H1 (cell line): ENCODE data around the gene SIK3. TPM values are rescaled to one million over a fixed set of nuclear protein-coding genes. Genes with fewer than 3 reads are reported as not detected.

Source experiments
- CTCF ChIA-PET: fragments of 300-600 bp; sonication (Branson Sonifier 250); formaldehyde crosslinking; loops from one replicate; lab custom pipeline; 2021; ENCODE audit not compliant: partially characterized antibody; lab: Charles Lee
- POLR2A ChIA-PET: fragments of 300-600 bp; sonication (Branson Sonifier 250); formaldehyde crosslinking; loops from one replicate; lab custom pipeline; 2021; ENCODE audit warnings: inconsistent platforms; ENCODE audit not compliant: partially characterized antibody; lab: Charles Lee
- DNase-seq, 2 experiments: peaks; one replicate each; pipeline versions ENCODE4 v3.0.0 to v3.0.0-alpha.2; 2010 to 2022; ENCODE audit warnings: low spot score in 2 of 2, low read depth in 1 of 2, mixed read lengths in 1 of 2
- FAIRE-seq: peaks from 2 replicates; lab custom pipeline; 2011; peaks lifted over from hg19 to GRCh38; lab: Jason Lieb, UNC
- H2AFZ ChIP-seq: 2 replicates; pipeline ENCODE4 v1.8.1; 2012; ENCODE audit warnings: low read length, inconsistent platforms
- H2AK5ac ChIP-seq: 2 replicates; pipeline ENCODE4 v1.6.1; 2013; ENCODE audit warnings: low read depth, low read length
- H2BK120ac ChIP-seq: replicated peaks from 2 replicates; pipeline ENCODE3; 2013; ENCODE audit warnings: low read depth, low read length, inconsistent platforms
- H2BK12ac ChIP-seq: 2 replicates; pipeline ENCODE4 v1.6.1; 2013; ENCODE audit warnings: low read depth, low read length
- H2BK15ac ChIP-seq: 2 replicates; pipeline ENCODE4 v1.6.1; 2013; ENCODE audit warnings: low read length
- H2BK20ac ChIP-seq: 2 replicates; pipeline ENCODE4 v1.6.1; 2013; ENCODE audit warnings: low read length
- H2BK5ac ChIP-seq: 2 replicates; pipeline ENCODE4 v1.6.1; 2013; ENCODE audit warnings: low read depth, low read length
- H3K14ac ChIP-seq: 2 replicates; pipeline ENCODE4 v1.6.1; 2013; ENCODE audit warnings: inconsistent platforms; ENCODE audit not compliant: insufficient read length
- H3K18ac ChIP-seq: 2 replicates; pipeline ENCODE4 v1.6.1; 2013; ENCODE audit warnings: low read length; ENCODE audit errors: extremely low read depth
- H3K23ac ChIP-seq: 2 replicates; pipeline ENCODE4 v1.6.1; 2013; ENCODE audit warnings: inconsistent platforms; ENCODE audit not compliant: insufficient read length
- H3K23me2 ChIP-seq: 2 replicates; pipeline ENCODE4 v1.6.1; 2013; ENCODE audit warnings: low read depth, low read length
- H3K27ac ChIP-seq: 2 replicates; pipeline ENCODE4 v1.6.1; 2011; ENCODE audit warnings: low read depth, low read length, inconsistent platforms
- H3K27me3 ChIP-seq, 4 experiments: replicated peaks in 1 of 4; 1 replicate in 1 of 4; 2 replicates in 3 of 4; pipeline versions ENCODE4 v1.6.1 to v1.8.1; 2011 to 2013; ENCODE audit warnings: low read length in 3 of 4, mild to moderate bottlenecking in 3 of 4, inconsistent platforms in 2 of 4, mixed read lengths in 2 of 4, moderate library complexity in 1 of 4; ENCODE audit not compliant: control insufficient read depth in 3 of 4, insufficient read depth in 3 of 4; ENCODE audit errors: extremely low read depth in 1 of 4
- H3K36me3 ChIP-seq, 4 experiments: 2 replicates each; pipeline versions ENCODE4 v1.6.1 to v1.8.1; 2011 to 2013; ENCODE audit warnings: mild to moderate bottlenecking in 4 of 4, low read length in 3 of 4, moderate library complexity in 2 of 4, control low read depth in 1 of 4, inconsistent platforms in 1 of 4; ENCODE audit not compliant: insufficient read depth in 4 of 4, control insufficient read depth in 2 of 4
- H3K4ac ChIP-seq: replicated peaks from 2 replicates; pipeline ENCODE3; 2013; ENCODE audit warnings: low read length, low read depth, mixed read lengths, inconsistent platforms; ENCODE audit not compliant: insufficient read length
- H3K4me1 ChIP-seq, 4 experiments: replicated peaks in 1 of 4; 1 replicate in 1 of 4; 2 replicates in 3 of 4; pipeline versions ENCODE4 v1.6.1 to v1.8.1; 2011 to 2013; ENCODE audit warnings: low read length in 3 of 4, inconsistent platforms in 2 of 4, mixed read lengths in 1 of 4; ENCODE audit not compliant: insufficient read depth in 4 of 4, control insufficient read depth in 3 of 4
- H3K4me2 ChIP-seq, 2 experiments: 2 replicates each; pipeline versions ENCODE4 v1.6.1 to v1.8.1; 2011 to 2013; ENCODE audit warnings: low read depth in 2 of 2, low read length in 2 of 2, control low read depth in 1 of 2, inconsistent platforms in 1 of 2, mild to moderate bottlenecking in 1 of 2; ENCODE audit not compliant: insufficient read depth in 1 of 2
- H3K4me3 ChIP-seq, 4 experiments: fragments of 200-600, 300-600 bp in 1 of 4; sonication (generic), shearing (Covaris generic), sonication (Bioruptor Twin) in 1 of 4; 2 replicates each; pipeline versions ENCODE4 v1.5.1 to v1.8.1; 2011 to 2016; ENCODE audit warnings: low read length in 4 of 4, low read depth in 3 of 4, control low read depth in 2 of 4, inconsistent platforms in 2 of 4, mild to moderate bottlenecking in 2 of 4, mixed read lengths in 1 of 4, moderate library complexity in 1 of 4; ENCODE audit not compliant: insufficient read depth in 2 of 4; ENCODE audit errors: extremely low read depth in 1 of 4
- H3K56ac ChIP-seq: replicated peaks from 2 replicates; pipeline ENCODE3; 2013; ENCODE audit warnings: low read depth, mild to moderate bottlenecking, mixed read lengths, low read length, inconsistent platforms; ENCODE audit not compliant: insufficient read length
- H3K79me1 ChIP-seq: 2 replicates; pipeline ENCODE4 v1.6.1; 2013; ENCODE audit warnings: low read depth, low read length, control low read depth
- H3K79me2 ChIP-seq, 2 experiments: 2 replicates each; pipeline versions ENCODE4 v1.6.1 to v1.8.1; 2012 to 2013; ENCODE audit warnings: low read length in 2 of 2, mild to moderate bottlenecking in 2 of 2, inconsistent platforms in 1 of 2; ENCODE audit not compliant: insufficient read depth in 2 of 2, control insufficient read depth in 1 of 2
- H3K9ac ChIP-seq, 4 experiments: replicated peaks in 1 of 4; 1 replicate in 1 of 4; 2 replicates in 3 of 4; pipeline versions ENCODE4 v1.6.1 to v1.8.1; 2011 to 2013; ENCODE audit warnings: low read depth in 3 of 4, low read length in 3 of 4, control low read depth in 2 of 4, mild to moderate bottlenecking in 2 of 4, moderate library complexity in 2 of 4, inconsistent platforms in 1 of 4; ENCODE audit errors: extremely low read depth in 1 of 4
- H3K9me3 ChIP-seq, 2 experiments: 2 replicates each; pipeline versions ENCODE4 v1.6.1 to v1.8.1; 2012 to 2013; ENCODE audit warnings: mild to moderate bottlenecking in 2 of 2, moderate library complexity in 2 of 2, control low read depth in 1 of 2, inconsistent platforms in 1 of 2, low read depth in 1 of 2, low read length in 1 of 2, mixed read lengths in 1 of 2; ENCODE audit not compliant: insufficient read depth in 2 of 2
- H4K20me1 ChIP-seq, 2 experiments: replicated peaks in 1 of 2; 2 replicates each; pipeline versions ENCODE3 to v1.8.1; 2011 to 2013; ENCODE audit warnings: inconsistent platforms in 2 of 2, low read length in 2 of 2, mild to moderate bottlenecking in 1 of 2; ENCODE audit not compliant: insufficient read depth in 2 of 2, control insufficient read depth in 1 of 2
- H4K5ac ChIP-seq: 2 replicates; pipeline ENCODE4 v1.6.1; 2013; ENCODE audit warnings: low read length, low read depth, mixed read lengths, inconsistent platforms; ENCODE audit not compliant: insufficient read length
- H4K8ac ChIP-seq: 2 replicates; pipeline ENCODE4 v1.8.0; 2013; ENCODE audit warnings: mild to moderate bottlenecking, moderate library complexity, low read length, inconsistent platforms; ENCODE audit not compliant: insufficient read depth; ENCODE audit errors: extremely low read depth
- H4K91ac ChIP-seq: replicated peaks from 2 replicates; pipeline ENCODE3; 2013; ENCODE audit warnings: low read length, mixed read lengths, inconsistent platforms; ENCODE audit not compliant: insufficient read length
- ASH2L ChIP-seq: fragments of 200-600, 300-600 bp; sonication (generic); IDR thresholded peaks from one replicate; pipeline ENCODE4 v1.7.1; 2017; ENCODE audit warnings: low read length
- BCL11A ChIP-seq, 2 experiments: IDR thresholded peaks; one replicate each; pipeline ENCODE4 v1.6.1; 2011; ENCODE audit warnings: low read depth in 2 of 2, low read length in 2 of 2, mild to moderate bottlenecking in 2 of 2
- HDAC2 ChIP-seq, 2 experiments: fragments of 300-600 bp in 1 of 2; sonication (generic) in 1 of 2; IDR thresholded peaks; 2 replicates each; pipeline ENCODE4 v1.6.1; 2011 to 2012; ENCODE audit warnings: low read depth in 2 of 2, low read length in 2 of 2, mild to moderate bottlenecking in 2 of 2, moderate library complexity in 2 of 2, borderline replicate concordance in 1 of 2, inconsistent platforms in 1 of 2
- RFX5 ChIP-seq: IDR thresholded peaks from 2 replicates; pipeline ENCODE4 v1.6.1; 2011; ENCODE audit warnings: low read depth, low read length, improper control_type of control experiment, borderline replicate concordance
- SIN3A ChIP-seq, 2 experiments: IDR thresholded peaks in 1 of 2; conservative IDR thresholded peaks in 1 of 2; 2 replicates each; pipeline ENCODE4 v1.6.1; 2011 to 2012; ENCODE audit warnings: low read length in 2 of 2, improper control_type of control experiment in 1 of 2, low read depth in 1 of 2, mild to moderate bottlenecking in 1 of 2
- SP1 ChIP-seq: IDR thresholded peaks from 2 replicates; pipeline ENCODE4 v1.6.1; 2011; ENCODE audit warnings: low read depth, low read length
- SP2 ChIP-seq: IDR thresholded peaks from 2 replicates; pipeline ENCODE4 v1.6.1; 2012; ENCODE audit warnings: mild to moderate bottlenecking, low read length, inconsistent platforms
- SP4 ChIP-seq: IDR thresholded peaks from 2 replicates; pipeline ENCODE4 v1.6.1; 2012; ENCODE audit warnings: low read length, inconsistent platforms
- TEAD4 ChIP-seq: IDR thresholded peaks from 2 replicates; pipeline ENCODE4 v1.6.1; 2012; ENCODE audit warnings: low read depth, low read length, inconsistent platforms, mixed read lengths
- WGBS, 2 experiments: shearing (Covaris generic) in 1 of 2; methylation state at CpG; one replicate each; pipeline versions ENCODE4 v1.1.6 to v1.1.7; 2013 to 2015; ENCODE audit warnings: low lambda C conversion rate in 2 of 2, mixed read lengths in 2 of 2, inconsistent platforms in 1 of 2, low coverage in 1 of 2, missing lambda C conversion rate in 1 of 2; ENCODE audit not compliant: insufficient replicate concordance in 2 of 2, insufficient coverage in 1 of 2, insufficient read length in 1 of 2; ENCODE audit errors: extremely low coverage in 1 of 2, missing lambda C conversion rate in 1 of 2; 5-methylcytosine and 5-hydroxymethylcytosine counted together
- polyA plus RNA-seq, 7 experiments: library from polyadenylated mRNA; depleted of rRNA in 3 of 7; stranded (reverse) in 5 of 7; unstranded in 2 of 7; fragments of >200 nt in 5 of 7; fragments of 200-250 nt in 2 of 7; gene quantifications; 1 replicate in 5 of 7; 2 replicates in 1 of 7; 4 replicates in 1 of 7; pipeline versions ENCODE4 v1.2.1 to v1.2.3, GENCODE V29; 2011 to 2013; ENCODE audit warnings: missing spikeins in 2 of 7, mixed read lengths in 2 of 7
- total RNA-seq: library from RNA; stranded (reverse); fragmentation: NEBNext Ultra II Directional; extraction: Animal tissue kit (Norgen Biotek cat#: 25700); gene quantifications from 2 replicates; pipeline ENCODE4 v1.2.1, GENCODE V29; 2021
- TF ChIP-seq, protein P1 (sequence below): IDR thresholded peaks from 2 replicates; pipeline ENCODE4 v1.6.1; 2011; ENCODE audit warnings: low read depth, mild to moderate bottlenecking, low read length; ENCODE audit not compliant: insufficient read depth
- TF ChIP-seq, protein P2 (sequence below): IDR thresholded peaks from 2 replicates; pipeline ENCODE4 v1.6.1; 2011; ENCODE audit warnings: low read length, improper control_type of control experiment

The SIK3 gene
- total and polyA plus RNA-seq, 2 of the 8 experiments (the other 6 are each of a cell fraction or from before 2014, with no cell fraction given), result 19.9 to 32.1 TPM

DNA sequence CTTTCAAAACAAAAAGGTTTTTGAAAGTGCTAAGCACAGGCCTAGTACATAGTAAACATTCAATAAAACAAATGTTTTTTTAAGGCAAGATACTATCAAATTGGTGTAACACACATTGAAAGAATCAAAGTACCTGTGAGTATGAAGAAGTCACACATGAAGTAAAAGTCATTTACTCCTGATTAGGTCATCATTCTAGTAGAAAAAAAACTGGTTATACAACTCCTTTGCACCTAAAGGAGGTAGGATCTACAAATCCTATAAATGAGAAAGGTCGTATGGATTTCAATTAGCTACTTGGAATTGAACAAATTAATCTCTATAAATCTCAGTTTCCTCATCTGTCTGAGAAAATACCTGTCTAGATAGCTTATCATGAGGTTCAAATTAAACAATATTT, 80.8 kb downstream of the SIK3 start:
- WGBS, 2 experiments, result 81% methylated on average over 1 of the region's 1 CpG; no CpG with 5 or more reads in 1 of the 2 experiments
- TF ChIP-seq RFX5 (no peak), SIN3A (conservative IDR thresholded peaks at IDR 0.05 in 1 of 2, IDR thresholded peaks at IDR 0.05 in 1 of 2; ENCODE audit: low read depth in 1 of 2, low read length in 2 of 2) (no peak), SP2 (no peak), SP4 (no peak), BCL11A (IDR thresholded peaks at IDR 0.05; ENCODE audit: low read depth in 2 of 2, low read length in 2 of 2) (no peak), SP1 (no peak), ASH2L (no peak), HDAC2 (IDR thresholded peaks at IDR 0.05; ENCODE audit: borderline replicate concordance in 1 of 2, low read depth in 2 of 2, low read length in 2 of 2) (no peak), TEAD4 (no peak)
- TF ChIP-seq, protein P1, sequence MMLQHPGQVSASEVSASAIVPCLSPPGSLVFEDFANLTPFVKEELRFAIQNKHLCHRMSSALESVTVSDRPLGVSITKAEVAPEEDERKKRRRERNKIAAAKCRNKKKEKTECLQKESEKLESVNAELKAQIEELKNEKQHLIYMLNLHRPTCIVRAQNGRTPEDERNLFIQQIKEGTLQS, result no peak
- TF ChIP-seq, protein P2, sequence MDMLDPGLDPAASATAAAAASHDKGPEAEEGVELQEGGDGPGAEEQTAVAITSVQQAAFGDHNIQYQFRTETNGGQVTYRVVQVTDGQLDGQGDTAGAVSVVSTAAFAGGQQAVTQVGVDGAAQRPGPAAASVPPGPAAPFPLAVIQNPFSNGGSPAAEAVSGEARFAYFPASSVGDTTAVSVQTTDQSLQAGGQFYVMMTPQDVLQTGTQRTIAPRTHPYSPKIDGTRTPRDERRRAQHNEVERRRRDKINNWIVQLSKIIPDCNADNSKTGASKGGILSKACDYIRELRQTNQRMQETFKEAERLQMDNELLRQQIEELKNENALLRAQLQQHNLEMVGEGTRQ, result no peak

More for the DNA sequence above, 80.8 kb downstream of the SIK3 start:
- Histone ChIP-seq H2BK12ac (no peak overlapping the region), H2BK5ac (no peak overlapping the region), H2AFZ (no peak overlapping the region), H4K91ac (no peak overlapping the region), H3K23ac (no peak overlapping the region), H3K36me3 (0 out of 8 replicates have a peak, but pooled peaks cover 0 to 2% (median 0%) of the 10 kb centered on the region in 4 experiments), H3K56ac (no peak overlapping the region), H3K27ac (no peak overlapping the region), H3K4me1 (peaks cover 0 to 3% (median 0%) of the 10 kb centered on the region in 4 experiments; a peak in 1 of 7 replicates), H2BK20ac (no peak overlapping the region), H3K14ac (no peak overlapping the region), H2AK5ac (no peak overlapping the region), H3K18ac (no peak overlapping the region), H3K9ac (no peak overlapping the region), H3K4me3 (no peak overlapping the region), H4K5ac (no peak overlapping the region), H3K79me1 (peaks cover 6% of the 10 kb centered on the region), H2BK15ac (no peak overlapping the region), H2BK120ac (no peak overlapping the region), H4K8ac (no peak overlapping the region), H3K4me2 (no peak overlapping the region), H3K9me3 (no peaks in the 10 kb centered on the region), H3K23me2 (no peaks in the 10 kb centered on the region), H3K4ac (no peak overlapping the region), H4K20me1 (peaks cover 5 to 11% of the 10 kb centered on the region in 2 experiments), H3K79me2 (peaks cover 0 to 43% of the 10 kb centered on the region in 2 experiments; a peak in 2 of 4 replicates), H3K27me3 (no peaks in the 10 kb centered on the region)
- CTCF ChIA-PET, result interaction anchor here (1.2 to 1.8 kb wide), 2 partner anchors 61 to 92 kb away, joined by 3 to 4 read pairs; no protein-coding TSS in a partner anchor
- POLR2A ChIA-PET, result interaction anchor here (1.6 kb wide), 1 partner anchor 127 kb away, joined by 3 read pairs; the partner anchor contains the start of gene PAFAH1B2
- FAIRE-seq (no peak), DNase-seq (no peak)
